ENCODE measurements around the gene LITAF.
"Not testable (repeated sequence)": the region's sequence is repeated elsewhere in the genome, so short reads cannot be mapped to it uniquely, and the experiment has no call there.

Gene LITAF

GRCh38 chr16:11571549-11571948 lies 15.2 kb downstream of the LITAF start:
- no peak for DNase-seq

GRCh38 chr16:11570806-11571205 lies 15.9 kb downstream of the LITAF start:
- DNase-seq = no peak

- no peak for DNase-seq
These were observed 16.5 kb downstream of the LITAF start for GRCh38 chr16:11570258-11570657.

GRCh38 chr16:11566398-11566797 lies 20.3 kb downstream of the LITAF start:
- no peak for DNase-seq

GRCh38 chr16:11565665-11566064 lies 21.1 kb downstream of the LITAF start:
- no peak for DNase-seq

GRCh38 chr16:11564046-11564926 lies 22.4 kb downstream of the LITAF start:
- DNase-seq = no peak

- no peak for DNase-seq
These were observed 23.2 kb downstream of the LITAF start for GRCh38 chr16:11563493-11564040.

GRCh38 chr16:11562941-11563340 lies 23.8 kb downstream of the LITAF start:
- no peak for DNase-seq

GRCh38 chr16:11562411-11562810 lies 24.3 kb downstream of the LITAF start:
- DNase-seq = no peak

- DNase-seq = no peak
These were observed 24.9 kb downstream of the LITAF start for GRCh38 chr16:11561856-11562255.

- DNase-seq = no peak
These were observed 25.3 kb downstream of the LITAF start for GRCh38 chr16:11561454-11561805.

- peak; percentile 55 for DNase-seq
These were observed 25.8 kb downstream of the LITAF start for GRCh38 chr16:11560701-11561453.

GRCh38 chr16:11558308-11558823 lies 28.4 kb downstream of the LITAF start:
- not testable (repeated sequence) for DNase-seq

- no peak for DNase-seq
These were observed 28.9 kb downstream of the LITAF start for GRCh38 chr16:11557801-11558200.

GRCh38 chr16:11556945-11557720 lies 29.6 kb downstream of the LITAF start:
- DNase-seq = no peak

- DNase-seq = no peak
These were observed 30.4 kb downstream of the LITAF start for GRCh38 chr16:11556214-11556819.

GRCh38 chr16:11554053-11554452 lies 32.7 kb downstream of the LITAF start:
- DNase-seq = no peak

- DNase-seq = no peak
These were observed 33.3 kb downstream of the LITAF start for GRCh38 chr16:11553371-11553770.

- DNase-seq = no peak
These were observed 34.3 kb downstream of the LITAF start for GRCh38 chr16:11552440-11552839.

- DNase-seq = no peak
These were observed 34.9 kb downstream of the LITAF start for GRCh38 chr16:11551842-11552241.

- DNase-seq = no peak
These were observed 35.8 kb downstream of the LITAF start for GRCh38 chr16:11550791-11551498.
